ENCODE results near the gene R3HDM2. TPM values are rescaled to one million over a fixed set of nuclear protein-coding genes. Genes with fewer than 3 reads are reported as not detected.

Gene R3HDM2
- total and polyA plus RNA-seq, 2 of the 13 experiments (the other 11 are each of a cell fraction or from before 2014, with no cell fraction given): 11.1 to 23.5 TPM

DNA sequence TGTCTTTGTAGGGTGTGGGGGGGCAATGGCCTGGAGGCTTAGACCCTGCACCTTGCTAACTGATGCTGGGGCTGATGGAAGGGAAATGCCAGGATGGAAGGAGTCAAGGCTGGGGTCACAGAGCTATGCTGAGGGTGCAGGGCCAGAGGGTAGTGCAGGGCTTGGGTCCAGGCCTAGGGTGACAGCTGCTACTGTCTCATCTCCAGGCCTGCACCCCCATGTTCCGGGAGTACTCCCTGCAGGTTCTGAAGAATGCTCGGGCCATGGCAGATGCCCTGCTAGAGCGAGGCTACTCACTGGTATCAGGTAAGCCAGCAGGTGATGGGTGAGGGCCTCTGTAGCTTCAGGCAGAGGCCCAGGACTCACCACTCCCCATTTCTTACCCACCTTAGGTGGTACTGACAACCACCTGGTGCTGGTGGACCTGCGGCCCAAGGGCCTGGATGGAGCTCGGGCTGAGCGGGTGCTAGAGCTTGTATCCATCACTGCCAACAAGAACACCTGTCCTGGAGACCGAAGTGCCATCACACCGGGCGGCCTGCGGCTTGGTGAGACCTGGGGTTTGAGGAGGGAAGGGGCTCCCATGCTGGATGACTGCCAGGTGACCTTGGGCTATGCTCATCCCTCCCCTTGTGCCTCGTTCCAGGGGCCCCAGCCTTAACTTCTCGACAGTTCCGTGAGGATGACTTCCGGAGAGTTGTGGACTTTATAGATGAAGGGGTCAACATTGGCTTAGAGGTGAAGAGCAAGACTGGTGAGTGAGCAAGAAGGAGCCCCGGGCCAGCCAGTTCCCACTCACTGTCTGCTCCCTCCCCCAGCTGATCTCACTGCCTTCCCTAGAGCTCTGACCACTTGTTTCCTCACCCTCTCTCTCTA is 197.2 kb downstream of the R3HDM2 start (continued):
- TF ChIP-seq, protein P1, sequence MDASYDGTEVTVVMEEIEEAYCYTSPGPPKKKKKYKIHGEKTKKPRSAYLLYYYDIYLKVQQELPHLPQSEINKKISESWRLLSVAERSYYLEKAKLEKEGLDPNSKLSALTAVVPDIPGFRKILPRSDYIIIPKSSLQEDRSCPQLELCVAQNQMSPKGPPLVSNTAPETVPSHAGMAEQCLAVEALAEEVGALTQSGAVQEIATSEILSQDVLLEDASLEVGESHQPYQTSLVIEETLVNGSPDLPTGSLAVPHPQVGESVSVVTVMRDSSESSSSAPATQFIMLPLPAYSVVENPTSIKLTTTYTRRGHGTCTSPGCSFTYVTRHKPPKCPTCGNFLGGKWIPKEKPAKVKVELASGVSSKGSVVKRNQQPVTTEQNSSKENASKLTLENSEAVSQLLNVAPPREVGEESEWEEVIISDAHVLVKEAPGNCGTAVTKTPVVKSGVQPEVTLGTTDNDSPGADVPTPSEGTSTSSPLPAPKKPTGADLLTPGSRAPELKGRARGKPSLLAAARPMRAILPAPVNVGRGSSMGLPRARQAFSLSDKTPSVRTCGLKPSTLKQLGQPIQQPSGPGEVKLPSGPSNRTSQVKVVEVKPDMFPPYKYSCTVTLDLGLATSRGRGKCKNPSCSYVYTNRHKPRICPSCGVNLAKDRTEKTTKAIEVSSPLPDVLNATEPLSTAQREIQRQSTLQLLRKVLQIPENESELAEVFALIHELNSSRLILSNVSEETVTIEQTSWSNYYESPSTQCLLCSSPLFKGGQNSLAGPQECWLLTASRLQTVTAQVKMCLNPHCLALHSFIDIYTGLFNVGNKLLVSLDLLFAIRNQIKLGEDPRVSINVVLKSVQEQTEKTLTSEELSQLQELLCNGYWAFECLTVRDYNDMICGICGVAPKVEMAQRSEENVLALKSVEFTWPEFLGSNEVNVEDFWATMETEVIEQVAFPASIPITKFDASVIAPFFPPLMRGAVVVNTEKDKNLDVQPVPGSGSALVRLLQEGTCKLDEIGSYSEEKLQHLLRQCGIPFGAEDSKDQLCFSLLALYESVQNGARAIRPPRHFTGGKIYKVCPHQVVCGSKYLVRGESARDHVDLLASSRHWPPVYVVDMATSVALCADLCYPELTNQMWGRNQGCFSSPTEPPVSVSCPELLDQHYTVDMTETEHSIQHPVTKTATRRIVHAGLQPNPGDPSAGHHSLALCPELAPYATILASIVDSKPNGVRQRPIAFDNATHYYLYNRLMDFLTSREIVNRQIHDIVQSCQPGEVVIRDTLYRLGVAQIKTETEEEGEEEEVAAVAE (CRISPR knock-in tag; IDR thresholded peaks at IDR 0.05; ENCODE audit: borderline replicate concordance): no peak
- TF ChIP-seq ZNF557 (CRISPR knock-in tag; IDR thresholded peaks at IDR 0.05): no peak
- TF ChIP-seq CENPT (CRISPR knock-in tag; IDR thresholded peaks at IDR 0.05; ENCODE audit: low read depth): no peak
- TF ChIP-seq POLR2AphosphoS5 (IDR thresholded peaks at IDR 0.05; ENCODE audit: low read depth, low read length): no peak; the same call in 1 of the 2 replicates
- TF ChIP-seq AGO2 (optimal IDR thresholded peaks at IDR 0.05; ENCODE audit: low read depth, low read length): peak; percentile 63
- no peak for TF ChIP-seq KLF11 (CRISPR knock-in tag; IDR thresholded peaks at IDR 0.05)
- TF ChIP-seq THYN1 (CRISPR knock-in tag; IDR thresholded peaks at IDR 0.05; ENCODE audit: borderline replicate concordance, low read depth): no peak
- TF ChIP-seq, protein P2, sequence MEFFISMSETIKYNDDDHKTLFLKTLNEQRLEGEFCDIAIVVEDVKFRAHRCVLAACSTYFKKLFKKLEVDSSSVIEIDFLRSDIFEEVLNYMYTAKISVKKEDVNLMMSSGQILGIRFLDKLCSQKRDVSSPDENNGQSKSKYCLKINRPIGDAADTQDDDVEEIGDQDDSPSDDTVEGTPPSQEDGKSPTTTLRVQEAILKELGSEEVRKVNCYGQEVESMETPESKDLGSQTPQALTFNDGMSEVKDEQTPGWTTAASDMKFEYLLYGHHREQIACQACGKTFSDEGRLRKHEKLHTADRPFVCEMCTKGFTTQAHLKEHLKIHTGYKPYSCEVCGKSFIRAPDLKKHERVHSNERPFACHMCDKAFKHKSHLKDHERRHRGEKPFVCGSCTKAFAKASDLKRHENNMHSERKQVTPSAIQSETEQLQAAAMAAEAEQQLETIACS (CRISPR knock-in tag; IDR thresholded peaks at IDR 0.05): no peak
- no peak for TF ChIP-seq IRF2 (CRISPR knock-in tag; IDR thresholded peaks at IDR 0.05)
- no peak for TF ChIP-seq ZNF143 (CRISPR knock-in tag; IDR thresholded peaks at IDR 0.05)
- TF ChIP-seq ZNF124 (CRISPR knock-in tag; IDR thresholded peaks at IDR 0.05): no peak
- no peak for TF ChIP-seq SOX5 (CRISPR knock-in tag; IDR thresholded peaks at IDR 0.05; ENCODE audit: borderline replicate concordance)
- no peak for TF ChIP-seq NR1H2 (CRISPR knock-in tag; IDR thresholded peaks at IDR 0.05; ENCODE audit: borderline replicate concordance, low read depth)
- TF ChIP-seq, protein P3, sequence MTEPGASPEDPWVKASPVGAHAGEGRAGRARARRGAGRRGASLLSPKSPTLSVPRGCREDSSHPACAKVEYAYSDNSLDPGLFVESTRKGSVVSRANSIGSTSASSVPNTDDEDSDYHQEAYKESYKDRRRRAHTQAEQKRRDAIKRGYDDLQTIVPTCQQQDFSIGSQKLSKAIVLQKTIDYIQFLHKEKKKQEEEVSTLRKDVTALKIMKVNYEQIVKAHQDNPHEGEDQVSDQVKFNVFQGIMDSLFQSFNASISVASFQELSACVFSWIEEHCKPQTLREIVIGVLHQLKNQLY (CRISPR knock-in tag; IDR thresholded peaks at IDR 0.05): no peak
- 0 out of 2 replicates have a peak, but pooled peaks have one; percentile 35 for TF ChIP-seq ARNT2 (CRISPR knock-in tag; IDR thresholded peaks at IDR 0.05; ENCODE audit: low read depth)
- no peak for TF ChIP-seq RCOR2 (CRISPR knock-in tag; IDR thresholded peaks at IDR 0.05)
- TF ChIP-seq RBFOX2 (IDR thresholded peaks at IDR 0.05; ENCODE audit: low read depth, low read length): peak; percentile 79
